Parathyroid adenoma (tissue), 2 donors: ENCODE measurements around the gene HSD17B1.

Experiments
- H2AFZ ChIP-seq: fragments of 300-600 bp; sonication (generic); one replicate; pipeline ENCODE4 v1.7.0; 2017; ENCODE audit warnings: antibody characterized with exemption, mild to moderate bottlenecking
- H3K27ac ChIP-seq: fragments of 300-600 bp; sonication (generic); one replicate; pipeline ENCODE4 v1.7.0; 2017
- H3K27me3 ChIP-seq: fragments of 300-600 bp; sonication (generic); one replicate; pipeline ENCODE4 v1.7.0; 2017; ENCODE audit warnings: low read length; ENCODE audit not compliant: control insufficient read depth, insufficient read depth
- H3K36me3 ChIP-seq: fragments of 300-600 bp; sonication (generic); one replicate; pipeline ENCODE4 v1.7.0; 2017; ENCODE audit warnings: low read length; ENCODE audit not compliant: control insufficient read depth, insufficient read depth
- H3K4me1 ChIP-seq: fragments of 300-600 bp; sonication (generic); one replicate; pipeline ENCODE4 v1.7.0; 2017; ENCODE audit warnings: control low read depth
- H3K4me2 ChIP-seq: fragments of 300-600 bp; sonication (generic); one replicate; pipeline ENCODE4 v1.7.0; 2017; ENCODE audit warnings: low read length
- H3K4me3 ChIP-seq: fragments of 300-600 bp; sonication (generic); one replicate; pipeline ENCODE4 v1.7.0; 2017; ENCODE audit warnings: low read depth, low read length
- H3K79me2 ChIP-seq: fragments of 300-600 bp; sonication (generic); one replicate; pipeline ENCODE4 v1.7.0; 2017; ENCODE audit warnings: control low read depth
- H3K9ac ChIP-seq: fragments of 300-600 bp; sonication (generic); one replicate; pipeline ENCODE4 v1.7.0; 2017; ENCODE audit warnings: mild to moderate bottlenecking
- H3K9me3 ChIP-seq: fragments of 300-600 bp; sonication (generic); one replicate; pipeline ENCODE4 v1.7.0; 2017; ENCODE audit warnings: low read length; ENCODE audit not compliant: control insufficient read depth
- TF ChIP-seq, protein P1 (sequence below): fragments of 300-600 bp; sonication (generic); IDR thresholded peaks from one replicate; pipeline ENCODE4 v1.7.0; 2017; ENCODE audit warnings: antibody characterized with exemption, mild to moderate bottlenecking
- donor health status: primary hyperparathyroidism.

The HSD17B1 gene

DNA sequence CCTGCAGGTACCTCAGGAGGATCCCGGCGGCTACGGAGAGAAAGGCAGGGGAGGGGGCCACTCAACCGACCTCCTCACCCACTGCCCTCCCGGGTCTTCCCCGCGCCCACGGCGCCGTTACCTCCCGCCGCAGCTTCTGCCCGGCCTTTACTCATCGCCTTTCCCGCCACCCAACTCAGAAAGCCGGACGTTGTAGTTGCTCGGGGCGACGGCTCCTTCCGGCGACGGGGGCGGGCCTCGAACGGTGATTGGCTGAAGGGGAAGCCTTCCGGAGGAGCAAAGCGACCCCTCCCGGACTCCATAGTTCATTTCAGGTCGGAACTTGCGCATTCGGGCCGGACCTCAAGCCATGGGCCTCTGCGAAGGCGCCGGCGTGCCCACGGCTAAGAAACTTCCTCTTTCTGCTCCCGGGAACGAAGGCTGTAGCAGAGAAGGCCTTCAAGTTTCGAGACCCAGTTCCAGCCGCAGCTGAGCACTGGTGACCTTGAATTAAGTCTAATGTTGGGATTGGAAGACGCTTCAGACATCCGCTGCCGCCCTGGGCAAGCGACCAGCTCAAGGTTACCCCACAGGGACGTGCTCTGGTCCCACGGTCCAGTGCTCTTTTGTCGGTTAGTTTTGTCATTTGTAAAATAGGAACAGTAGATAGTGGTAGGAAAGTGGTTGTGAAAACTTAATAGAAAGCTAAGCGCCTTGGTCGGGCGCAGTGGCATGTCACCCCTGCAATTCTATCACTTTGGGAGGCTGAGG lies 25.0 kb downstream of the HSD17B1 start, which contains the start of gene PSMC3IP:
PSMC3IP (minus strand) TSS at position 198 of the 750 bp plus-strand sequence; CDS start at position 155, 43 bp downstream.
- Histone ChIP-seq H3K4me2 (peak within 1 kb of the TSS; percentile 71), H3K36me3 (no peaks in the 10 kb centered on the region), H3K9me3 (no peaks in the 10 kb centered on the region), H2AFZ (peak within 1 kb of the TSS; percentile 78), H3K4me3 (peak within 1 kb of the TSS; percentile 99), H3K4me1 (peaks cover 9% of the 10 kb centered on the region), H3K79me2 (peaks cover 4% of the 10 kb centered on the region), H3K27ac (peak within 1 kb of the TSS; percentile 83), H3K27me3 (no peaks in the 10 kb centered on the region), H3K9ac (peak within 1 kb of the TSS; percentile 4)
- TF ChIP-seq, protein P1, sequence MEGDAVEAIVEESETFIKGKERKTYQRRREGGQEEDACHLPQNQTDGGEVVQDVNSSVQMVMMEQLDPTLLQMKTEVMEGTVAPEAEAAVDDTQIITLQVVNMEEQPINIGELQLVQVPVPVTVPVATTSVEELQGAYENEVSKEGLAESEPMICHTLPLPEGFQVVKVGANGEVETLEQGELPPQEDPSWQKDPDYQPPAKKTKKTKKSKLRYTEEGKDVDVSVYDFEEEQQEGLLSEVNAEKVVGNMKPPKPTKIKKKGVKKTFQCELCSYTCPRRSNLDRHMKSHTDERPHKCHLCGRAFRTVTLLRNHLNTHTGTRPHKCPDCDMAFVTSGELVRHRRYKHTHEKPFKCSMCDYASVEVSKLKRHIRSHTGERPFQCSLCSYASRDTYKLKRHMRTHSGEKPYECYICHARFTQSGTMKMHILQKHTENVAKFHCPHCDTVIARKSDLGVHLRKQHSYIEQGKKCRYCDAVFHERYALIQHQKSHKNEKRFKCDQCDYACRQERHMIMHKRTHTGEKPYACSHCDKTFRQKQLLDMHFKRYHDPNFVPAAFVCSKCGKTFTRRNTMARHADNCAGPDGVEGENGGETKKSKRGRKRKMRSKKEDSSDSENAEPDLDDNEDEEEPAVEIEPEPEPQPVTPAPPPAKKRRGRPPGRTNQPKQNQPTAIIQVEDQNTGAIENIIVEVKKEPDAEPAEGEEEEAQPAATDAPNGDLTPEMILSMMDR, result peak; percentile 48

DNA sequence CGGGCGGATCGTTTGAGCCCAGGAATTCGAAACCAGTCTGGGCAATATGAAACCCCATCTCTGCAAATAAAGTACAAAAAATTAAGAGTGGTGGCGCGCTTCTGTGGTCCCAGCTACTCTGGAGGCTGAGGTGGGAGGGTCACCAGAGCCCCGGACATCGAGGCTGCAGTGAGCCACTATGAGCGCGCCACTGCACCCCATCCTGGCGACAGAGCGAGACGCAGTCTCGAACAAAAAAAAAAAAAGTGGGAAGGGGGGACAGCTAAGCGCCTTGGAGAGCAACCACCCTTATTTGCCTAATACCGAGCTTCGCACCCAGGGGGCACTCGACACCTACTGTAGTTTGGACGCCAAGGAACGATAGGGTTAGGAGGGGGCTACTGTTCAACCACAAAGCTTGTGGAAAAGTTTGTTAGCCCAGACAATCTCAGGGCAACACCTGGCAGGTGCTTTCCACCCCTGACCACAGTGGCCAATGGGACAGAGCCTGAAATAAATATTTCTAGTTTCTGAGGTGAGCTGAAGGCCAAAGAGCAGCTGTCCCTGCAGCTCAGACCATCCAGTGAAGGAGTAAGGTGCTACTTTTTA lies 25.7 kb downstream of the HSD17B1 start:
- Histone ChIP-seq H2AFZ (peak overlapping the region; percentile 78), H3K4me3 (peak overlapping the region; percentile 99), H3K9me3 (no peaks in the 10 kb centered on the region), H3K4me2 (peak overlapping the region; percentile 71), H3K27me3 (no peaks in the 10 kb centered on the region), H3K27ac (peak overlapping the region; percentile 83), H3K4me1 (peaks cover 9% of the 10 kb centered on the region), H3K9ac (peak overlapping the region; percentile 4), H3K36me3 (no peaks in the 10 kb centered on the region), H3K79me2 (peaks cover 4% of the 10 kb centered on the region)
- TF ChIP-seq, protein P1, result peak; percentile 82

DNA sequence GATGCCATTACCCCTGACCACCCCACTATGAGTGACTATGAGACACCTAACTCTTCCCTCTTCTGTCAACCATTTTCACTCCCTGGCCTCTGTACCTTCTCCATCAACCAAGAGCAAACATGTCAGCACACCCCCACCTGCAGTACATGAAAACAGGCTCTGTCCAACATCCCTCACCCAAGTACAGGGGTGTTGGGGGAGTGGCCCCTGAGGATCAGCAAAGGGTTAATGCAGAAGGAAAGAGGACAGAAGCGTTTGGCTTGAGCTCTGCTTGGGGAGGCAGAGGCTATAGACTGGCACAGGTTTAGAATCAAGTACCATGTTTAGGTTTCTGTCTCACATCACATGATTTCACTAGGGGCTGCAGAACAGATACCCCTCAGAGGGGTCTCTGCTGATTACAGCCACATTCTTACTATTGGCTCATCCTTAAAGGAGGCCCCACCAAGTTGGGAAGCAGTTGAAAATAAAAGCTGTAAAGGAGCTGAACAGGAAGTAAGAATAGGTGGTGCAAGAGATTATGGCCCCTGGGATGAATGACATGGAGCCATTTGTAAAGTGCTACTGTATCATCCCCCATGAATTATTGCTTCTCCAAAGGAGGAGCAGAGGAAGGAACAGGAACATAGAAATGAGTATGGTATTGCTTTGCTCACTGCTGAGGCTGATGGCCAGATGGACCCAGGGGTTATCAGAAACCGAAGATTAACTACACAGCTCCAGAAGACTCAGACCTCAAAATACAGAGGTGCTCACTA lies 27.2 kb downstream of the HSD17B1 start:
- H3K36me3 ChIP-seq, result no peaks in the 10 kb centered on the region

DNA sequence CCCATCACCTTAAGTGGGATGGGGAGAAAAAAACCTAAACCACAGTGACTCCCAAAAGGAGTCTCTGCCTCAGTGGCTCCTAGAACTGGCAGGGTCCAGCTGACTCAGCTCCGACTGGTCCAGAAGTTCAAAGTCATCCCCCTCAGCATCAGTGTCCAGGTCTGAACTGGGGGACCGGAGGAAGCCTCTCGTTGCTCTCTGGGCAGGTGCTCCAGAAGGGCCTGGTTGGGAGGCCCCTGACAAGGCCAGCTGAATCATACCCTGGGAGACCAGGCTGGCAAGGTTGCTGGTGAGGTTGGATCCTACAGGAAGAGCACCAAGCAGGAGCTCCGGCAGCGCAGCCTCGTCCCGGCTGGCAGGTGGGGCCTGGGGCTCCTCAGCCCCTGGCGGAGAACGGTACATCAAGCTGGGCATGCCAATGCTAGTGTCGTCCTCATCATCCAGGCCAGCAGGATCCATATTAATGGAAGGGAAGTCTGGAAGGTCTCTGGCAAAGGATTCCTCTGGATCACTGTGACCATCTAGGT lies 29.1 kb downstream of the HSD17B1 start:
- Histone ChIP-seq H3K4me1 (peaks cover 8% of the 10 kb centered on the region), H3K27me3 (no peaks in the 10 kb centered on the region), H3K36me3 (no peaks in the 10 kb centered on the region), H3K4me3 (no peak overlapping the region), H3K27ac (no peak overlapping the region), H3K79me2 (peaks cover 4% of the 10 kb centered on the region), H3K4me2 (no peak overlapping the region), H2AFZ (no peak overlapping the region), H3K9me3 (no peaks in the 10 kb centered on the region), H3K9ac (no peak overlapping the region)
- TF ChIP-seq, protein P1, result no peak

More for the DNA sequence above, 27.2 kb downstream of the HSD17B1 start:
- Histone ChIP-seq H3K9ac (no peak overlapping the region), H3K9me3 (no peaks in the 10 kb centered on the region), H3K27me3 (no peaks in the 10 kb centered on the region), H3K4me3 (no peak overlapping the region), H3K79me2 (peaks cover 4% of the 10 kb centered on the region), H3K27ac (no peak overlapping the region), H3K4me1 (peaks cover 9% of the 10 kb centered on the region), H3K4me2 (no peak overlapping the region), H2AFZ (no peak overlapping the region)
- TF ChIP-seq, protein P1, result no peak
